HCT116 (cell line): Measurements from ENCODE around the gene MAP1LC3B2. TPM values are rescaled to one million over a fixed set of nuclear protein-coding genes. Genes with fewer than 3 reads are reported as not detected.

ENCODE experiments used
- ATAC-seq: fragments of 200-7000 bp; cut with Tn5 transposase; 2 replicates; pipeline ENCODE4 v1.9.1; 2020; ENCODE audit warnings: mild to moderate bottlenecking, moderate library complexity
- BruUV-seq: library from RNA; stranded (reverse); fragments of 400-500 nt; replicated peaks from 2 replicates; lab custom pipeline; 2021; lab: Mats Ljungman, UMichigan
- CTCF ChIA-PET: fragments of 300-600 bp; sonication (Branson Sonifier 250); formaldehyde crosslinking; loops from one replicate; lab custom pipeline; 2021; ENCODE audit warnings: antibody characterized with exemption; lab: Charles Lee
- POLR2A ChIA-PET: fragments of 300-600, 350-600 bp; sonication (Branson Sonifier 250); formaldehyde crosslinking; loops from one replicate; lab custom pipeline; 2021; ENCODE audit warnings: antibody characterized with exemption; lab: Charles Lee
- RAD21 ChIA-PET, 2 experiments: fragments of 300-600 bp; sonication (Branson Sonifier 250); formaldehyde crosslinking; loops; one replicate each; lab custom pipeline; 2023; ENCODE audit warnings: low total read pairs in 2 of 2; ENCODE audit not compliant: uncharacterized antibody in 2 of 2, unreplicated experiment in 2 of 2, low non-redundant PET in 1 of 2; lab: Charles Lee
- DNase-seq: peaks from one replicate; pipeline ENCODE4 v3.0.0-alpha.2; 2010; ENCODE audit warnings: low read depth, low spot score
- H2AFZ ChIP-seq: fragments of 200-600 bp; shearing (Covaris generic), sonication (generic); 2 replicates; pipeline ENCODE4 v1.6.1; 2017; ENCODE audit warnings: low read depth, mixed run types, mixed read lengths, antibody characterized with exemption, low read length; ENCODE audit not compliant: poor library complexity, severe bottlenecking
- H3K27ac ChIP-seq: 2 replicates; pipeline ENCODE4 v1.5.1; 2012; ENCODE audit warnings: low read depth, low read length
- H3K27me3 ChIP-seq: fragments of 200-600 bp; sonication (generic); 2 replicates; pipeline ENCODE4 v1.6.1; 2016; ENCODE audit warnings: mixed run types, low read length, mixed read lengths; ENCODE audit not compliant: insufficient read depth
- H3K36me3 ChIP-seq, 2 experiments: fragments of 200-500 bp in 1 of 2; fragments of 200-600 bp in 1 of 2; sonication (Bioruptor generic) in 1 of 2; sonication (generic) in 1 of 2; 2 replicates each; pipeline versions ENCODE4 v1.5.1 to v1.6.1; 2014 to 2016; ENCODE audit warnings: low read length in 2 of 2, inconsistent platforms in 1 of 2, mixed read lengths in 1 of 2, mixed run types in 1 of 2; ENCODE audit not compliant: insufficient read depth in 2 of 2, control insufficient read depth in 1 of 2
- H3K4me1 ChIP-seq, 2 experiments: fragments of 200-600 bp in 1 of 2; sonication (generic) in 1 of 2; 2 replicates each; pipeline versions ENCODE4 v1.5.1 to v1.6.1; 2012 to 2017; ENCODE audit warnings: low read length in 2 of 2, inconsistent platforms in 1 of 2, mild to moderate bottlenecking in 1 of 2, mixed read lengths in 1 of 2, mixed run types in 1 of 2, moderate library complexity in 1 of 2; ENCODE audit not compliant: insufficient read depth in 2 of 2, control insufficient read depth in 1 of 2
- H3K4me2 ChIP-seq: fragments of 200-600 bp; sonication (generic); 2 replicates; pipeline ENCODE4 v1.6.1; 2017; ENCODE audit warnings: mixed run types, low read length, mixed read lengths
- H3K4me3 ChIP-seq, 2 experiments: fragments of 200-600 bp in 1 of 2; sonication (generic) in 1 of 2; replicated peaks in 1 of 2; 2 replicates each; pipeline ENCODE4 v1.5.1; 2011 to 2016; ENCODE audit warnings: low read length in 2 of 2, control low read depth in 1 of 2, low read depth in 1 of 2, mild to moderate bottlenecking in 1 of 2, mixed read lengths in 1 of 2, mixed run types in 1 of 2
- H3K79me2 ChIP-seq: fragments of 200-600 bp; sonication (generic); 2 replicates; pipeline ENCODE4 v1.6.1; 2017; ENCODE audit warnings: mild to moderate bottlenecking, mixed run types, low read length, moderate library complexity, mixed read lengths; ENCODE audit not compliant: insufficient read depth
- H3K9ac ChIP-seq: fragments of 200-600 bp; sonication (generic); 2 replicates; pipeline ENCODE4 v1.6.1; 2016; ENCODE audit warnings: low read length, mixed read lengths
- H3K9me2 ChIP-seq: fragments of 200-600 bp; sonication (generic), shearing (Covaris generic); 2 replicates; pipeline ENCODE4 v1.6.1; 2017; ENCODE audit warnings: mixed run types, mild to moderate bottlenecking, moderate library complexity; ENCODE audit not compliant: insufficient read depth
- H3K9me3 ChIP-seq, 2 experiments: fragments of 200-500 bp in 1 of 2; fragments of 200-600 bp in 1 of 2; sonication (Bioruptor generic) in 1 of 2; sonication (generic) in 1 of 2; 2 replicates each; pipeline ENCODE4 v1.6.1; 2014 to 2017; ENCODE audit warnings: low read length in 2 of 2, mixed read lengths in 2 of 2, inconsistent platforms in 1 of 2, low read depth in 1 of 2, mild to moderate bottlenecking in 1 of 2, mixed run types in 1 of 2, moderate library complexity in 1 of 2; ENCODE audit not compliant: control insufficient read depth in 1 of 2, insufficient read depth in 1 of 2
- H4K20me1 ChIP-seq: fragments of 200-600 bp; sonication (generic), shearing (Covaris generic); 2 replicates; pipeline ENCODE4 v1.6.1; 2017; ENCODE audit warnings: mixed run types, mild to moderate bottlenecking, moderate library complexity; ENCODE audit not compliant: insufficient read depth
- CBX3 ChIP-seq: IDR thresholded peaks from 2 replicates; pipeline ENCODE4 v1.6.1; 2012; ENCODE audit warnings: low read depth
- EGR1 ChIP-seq: IDR thresholded peaks from 2 replicates; pipeline ENCODE4 v1.6.1; 2012; ENCODE audit warnings: low read depth
- ELF1 ChIP-seq: IDR thresholded peaks from 2 replicates; pipeline ENCODE4 v1.6.1; 2012; ENCODE audit warnings: low read depth, borderline replicate concordance
- EZH2 ChIP-seq: fragments of 200-600 bp; sonication (generic); IDR thresholded peaks from 2 replicates; pipeline ENCODE4 v1.6.1; 2017; ENCODE audit warnings: antibody characterized with exemption, mixed run types
- EZH2phosphoT487 ChIP-seq: fragments of 200-600 bp; IDR thresholded peaks from 2 replicates; pipeline ENCODE4 v1.6.1; 2018; ENCODE audit warnings: antibody characterized with exemption, borderline replicate concordance
- FOSL1 ChIP-seq: IDR thresholded peaks from 2 replicates; pipeline ENCODE4 v1.6.1; 2012; ENCODE audit warnings: low read depth
- JUND ChIP-seq: IDR thresholded peaks from 2 replicates; pipeline ENCODE4 v1.6.1; 2012
- MAX ChIP-seq: IDR thresholded peaks from 2 replicates; pipeline ENCODE4 v1.6.1; 2012
- POLR2AphosphoS5 ChIP-seq: IDR thresholded peaks from 2 replicates; pipeline ENCODE4 v1.6.1; 2011; ENCODE audit warnings: mild to moderate bottlenecking, low read depth, low read length, moderate library complexity
- SP1 ChIP-seq: IDR thresholded peaks from 2 replicates; pipeline ENCODE4 v1.6.1; 2012; ENCODE audit warnings: low read depth
- SRF ChIP-seq: IDR thresholded peaks from 2 replicates; pipeline ENCODE4 v1.6.1; 2012; ENCODE audit warnings: low read depth
- ZFX ChIP-seq: fragments of 450-650 bp; IDR thresholded peaks from 2 replicates; pipeline ENCODE4 v1.6.1; 2017
- ZNF274 ChIP-seq: fragments of 200-500 bp; sonication (Bioruptor generic); IDR thresholded peaks from 2 replicates; pipeline ENCODE4 v1.6.1; 2014; ENCODE audit warnings: mild to moderate bottlenecking, low read depth, low read length, inconsistent platforms
- intact Hi-C: fragments of 100-400 bp; cut with micrococcal nuclease; formaldehyde crosslinking; loops from 2 replicates; pipeline ENCODE4 v1.10.0; 2022
- total RNA-seq: library from RNA; stranded (reverse); gene quantifications from one replicate; pipeline ENCODE4 v1.2.1, GENCODE V29; 2021; ENCODE audit not compliant: unreplicated experiment
- TF ChIP-seq, protein P1 (sequence below), 3 experiments: fragments of 200-600 bp in 1 of 3; sonication (generic) in 1 of 3; IDR thresholded peaks in 2 of 3; conservative IDR thresholded peaks in 1 of 3; 2 replicates each; pipeline ENCODE4 v1.5.1; 2012 to 2017; ENCODE audit warnings: low read depth in 2 of 3, low read length in 2 of 3, antibody characterized with exemption in 1 of 3, borderline replicate concordance in 1 of 3, control low read depth in 1 of 3, mild to moderate bottlenecking in 1 of 3, mixed read lengths in 1 of 3, mixed run types in 1 of 3, moderate library complexity in 1 of 3; ENCODE audit not compliant: insufficient read depth in 1 of 3
- TF ChIP-seq, protein P2 (sequence below): IDR thresholded peaks from 2 replicates; pipeline ENCODE4 v1.6.1; 2012
- TF ChIP-seq, protein P3 (sequence below): IDR thresholded peaks from 2 replicates; pipeline ENCODE4 v1.6.1; 2011; ENCODE audit warnings: mild to moderate bottlenecking, low read length, moderate library complexity; ENCODE audit not compliant: insufficient replicate concordance; ENCODE audit errors: extremely low read depth

Gene MAP1LC3B2
- total RNA-seq, 1 experiment from 2014 or later, result 4.7 TPM

- no peak for DNase-seq
- no peak overlapping the region for H3K4me3 ChIP-seq
- H3K27ac ChIP-seq, result no peak overlapping the region
- CTCF ChIA-PET, result no interaction called here
- peaks cover 14 to 20% of the 10 kb centered on the region in 2 experiments for H3K4me1 ChIP-seq
- H3K27me3 ChIP-seq, result no peaks in the 10 kb centered on the region
- peaks cover 7 to 15% of the 10 kb centered on the region in 2 experiments; a peak in 2 of 4 replicates for H3K9me3 ChIP-seq
- no peak for ATAC-seq
- no peak overlapping the region for H3K9ac ChIP-seq
- no peaks in the 10 kb centered on the region for H3K79me2 ChIP-seq
- H3K4me2 ChIP-seq, result no peak overlapping the region
- BruUV-seq, result no TSS peak
- RAD21 ChIA-PET, result no interaction called here
- no peaks in the 10 kb centered on the region for H3K9me2 ChIP-seq
- POLR2A ChIA-PET, result no interaction called here
- intact Hi-C loops, result no loop called here
- TF ChIP-seq SRF (no peak), JUND (no peak), ZFX (no peak), CBX3 (peak; percentile 74; the same call in 1 of the 2 replicates)
- TF ChIP-seq, protein P1, sequence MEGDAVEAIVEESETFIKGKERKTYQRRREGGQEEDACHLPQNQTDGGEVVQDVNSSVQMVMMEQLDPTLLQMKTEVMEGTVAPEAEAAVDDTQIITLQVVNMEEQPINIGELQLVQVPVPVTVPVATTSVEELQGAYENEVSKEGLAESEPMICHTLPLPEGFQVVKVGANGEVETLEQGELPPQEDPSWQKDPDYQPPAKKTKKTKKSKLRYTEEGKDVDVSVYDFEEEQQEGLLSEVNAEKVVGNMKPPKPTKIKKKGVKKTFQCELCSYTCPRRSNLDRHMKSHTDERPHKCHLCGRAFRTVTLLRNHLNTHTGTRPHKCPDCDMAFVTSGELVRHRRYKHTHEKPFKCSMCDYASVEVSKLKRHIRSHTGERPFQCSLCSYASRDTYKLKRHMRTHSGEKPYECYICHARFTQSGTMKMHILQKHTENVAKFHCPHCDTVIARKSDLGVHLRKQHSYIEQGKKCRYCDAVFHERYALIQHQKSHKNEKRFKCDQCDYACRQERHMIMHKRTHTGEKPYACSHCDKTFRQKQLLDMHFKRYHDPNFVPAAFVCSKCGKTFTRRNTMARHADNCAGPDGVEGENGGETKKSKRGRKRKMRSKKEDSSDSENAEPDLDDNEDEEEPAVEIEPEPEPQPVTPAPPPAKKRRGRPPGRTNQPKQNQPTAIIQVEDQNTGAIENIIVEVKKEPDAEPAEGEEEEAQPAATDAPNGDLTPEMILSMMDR (IDR thresholded peaks at IDR 0.05 in 2 of 3, conservative IDR thresholded peaks at IDR 0.05 in 1 of 3; ENCODE audit: borderline replicate concordance in 1 of 3, insufficient read depth in 1 of 3, low read depth in 2 of 3, low read length in 2 of 3), result no peak
- no peak overlapping the region for H2AFZ ChIP-seq
- no peaks in the 10 kb centered on the region for H3K36me3 ChIP-seq
- H4K20me1 ChIP-seq, result no peaks in the 10 kb centered on the region
Observed at GRCh38 chr12:116563262-116563661, 4.1 kb downstream of the MAP1LC3B2 start.

- ChIA-PET RAD21 (no interaction called here), POLR2A (interaction anchor here (0.7 kb wide), 1 partner anchor 19 kb away, joined by 3 read pairs; no protein-coding TSS in a partner anchor), CTCF (no interaction called here)
- BruUV-seq, result no TSS peak
- H3K4me3 ChIP-seq, result no peak overlapping the region
- H3K9ac ChIP-seq, result no peak overlapping the region
- H3K4me1 ChIP-seq, result peaks cover 9 to 11% of the 10 kb centered on the region in 2 experiments
- H3K4me2 ChIP-seq, result no peak overlapping the region
- no peaks in the 10 kb centered on the region for H3K27me3 ChIP-seq
- no peaks in the 10 kb centered on the region for H3K36me3 ChIP-seq
- no peak for TF ChIP-seq MAX
- TF ChIP-seq EGR1, result no peak
- TF ChIP-seq ZNF274, result no peak
- TF ChIP-seq POLR2AphosphoS5, result no peak
- TF ChIP-seq, protein P2, sequence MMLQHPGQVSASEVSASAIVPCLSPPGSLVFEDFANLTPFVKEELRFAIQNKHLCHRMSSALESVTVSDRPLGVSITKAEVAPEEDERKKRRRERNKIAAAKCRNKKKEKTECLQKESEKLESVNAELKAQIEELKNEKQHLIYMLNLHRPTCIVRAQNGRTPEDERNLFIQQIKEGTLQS, result no peak
- no peak for TF ChIP-seq SP1
- no peak for TF ChIP-seq FOSL1
- TF ChIP-seq EZH2phosphoT487, result no peak
- no peak for TF ChIP-seq CBX3
- no peak for TF ChIP-seq ELF1
- no peak for TF ChIP-seq EZH2
- TF ChIP-seq ZFX, result no peak
- TF ChIP-seq, protein P3, sequence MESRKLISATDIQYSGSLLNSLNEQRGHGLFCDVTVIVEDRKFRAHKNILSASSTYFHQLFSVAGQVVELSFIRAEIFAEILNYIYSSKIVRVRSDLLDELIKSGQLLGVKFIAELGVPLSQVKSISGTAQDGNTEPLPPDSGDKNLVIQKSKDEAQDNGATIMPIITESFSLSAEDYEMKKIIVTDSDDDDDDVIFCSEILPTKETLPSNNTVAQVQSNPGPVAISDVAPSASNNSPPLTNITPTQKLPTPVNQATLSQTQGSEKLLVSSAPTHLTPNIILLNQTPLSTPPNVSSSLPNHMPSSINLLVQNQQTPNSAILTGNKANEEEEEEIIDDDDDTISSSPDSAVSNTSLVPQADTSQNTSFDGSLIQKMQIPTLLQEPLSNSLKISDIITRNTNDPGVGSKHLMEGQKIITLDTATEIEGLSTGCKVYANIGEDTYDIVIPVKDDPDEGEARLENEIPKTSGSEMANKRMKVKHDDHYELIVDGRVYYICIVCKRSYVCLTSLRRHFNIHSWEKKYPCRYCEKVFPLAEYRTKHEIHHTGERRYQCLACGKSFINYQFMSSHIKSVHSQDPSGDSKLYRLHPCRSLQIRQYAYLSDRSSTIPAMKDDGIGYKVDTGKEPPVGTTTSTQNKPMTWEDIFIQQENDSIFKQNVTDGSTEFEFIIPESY, result no peak
- no peak for TF ChIP-seq SRF
- no peak for ATAC-seq
- H3K79me2 ChIP-seq, result no peaks in the 10 kb centered on the region
- peaks cover 7 to 15% of the 10 kb centered on the region in 2 experiments; a peak in 2 of 4 replicates for H3K9me3 ChIP-seq
- DNase-seq, result no peak
- H4K20me1 ChIP-seq, result no peaks in the 10 kb centered on the region
- no peaks in the 10 kb centered on the region for H3K9me2 ChIP-seq
- intact Hi-C loops, result no loop called here
- no peak overlapping the region for H3K27ac ChIP-seq
- no peak overlapping the region for H2AFZ ChIP-seq
Observed at GRCh38 chr12:116564080-116564479, 4.9 kb downstream of the MAP1LC3B2 start.
